KBM-7 (cell line): ENCODE data around the gene GRM2.

Experiments
- DNase-seq: peaks from one replicate; pipeline ENCODE4 v3.0.0-alpha.2; 2015
- in situ Hi-C: fragments of 300-500 bp; cut with MboI; formaldehyde crosslinking; loops from 2 replicates; pipeline ENCODE4 v1.14.3; 2020; ENCODE audit warnings: low sequenced_read_pairs, low pct_unique_long_range_greater_than_20kb, mixed read lengths

Gene GRM2

GRCh38 chr3:51679318-51679717 lies 27.6 kb upstream of the GRM2 start:
- no peak for DNase-seq
- in situ Hi-C loops: no loop called here

- in situ Hi-C loops: no loop called here
- DNase-seq: no peak
Measured at GRCh38 chr3:51679777-51680176, 27.1 kb upstream of the GRM2 start.

- in situ Hi-C loops: no loop called here
- no peak for DNase-seq
Measured at GRCh38 chr3:51680196-51680595, 26.7 kb upstream of the GRM2 start.

- DNase-seq: no peak
- in situ Hi-C loops: no loop called here
Measured at GRCh38 chr3:51680663-51681230, 26.1 kb upstream of the GRM2 start.

- in situ Hi-C loops: no loop called here
- peak; percentile 70 for DNase-seq
Measured at GRCh38 chr3:51681453-51681852, 25.4 kb upstream of the GRM2 start.

GRCh38 chr3:51682079-51682478 lies 24.8 kb upstream of the GRM2 start:
- in situ Hi-C loops: no loop called here
- DNase-seq: peak; percentile 96

- in situ Hi-C loops: no loop called here
- DNase-seq: no peak
Measured at GRCh38 chr3:51682526-51682925, 24.3 kb upstream of the GRM2 start.

GRCh38 chr3:51683566-51683965 lies 23.3 kb upstream of the GRM2 start:
- no peak for DNase-seq
- in situ Hi-C loops: no loop called here

- in situ Hi-C loops: no loop called here
- no peak for DNase-seq
Measured at GRCh38 chr3:51684971-51685751, 21.7 kb upstream of the GRM2 start.

GRCh38 chr3:51686056-51686455 lies 20.8 kb upstream of the GRM2 start:
- in situ Hi-C loops: no loop called here

GRCh38 chr3:51686512-51687215 lies 20.2 kb upstream of the GRM2 start:
- in situ Hi-C loops: no loop called here
- peak; percentile 94 for DNase-seq

More at GRCh38 chr3:51686056-51686455, 20.8 kb upstream of the GRM2 start:
- DNase-seq: no peak

GRCh38 chr3:51687431-51688205 lies 19.2 kb upstream of the GRM2 start:
- in situ Hi-C loops: no loop called here
- no peak for DNase-seq

- DNase-seq: no peak
- in situ Hi-C loops: no loop called here
Measured at GRCh38 chr3:51688206-51688600, 18.7 kb upstream of the GRM2 start.

- no peak for DNase-seq
- in situ Hi-C loops: no loop called here
Measured at GRCh38 chr3:51691021-51691420, 15.8 kb upstream of the GRM2 start.

- in situ Hi-C loops: no loop called here
- no peak for DNase-seq
Measured at GRCh38 chr3:51691949-51692348, 14.9 kb upstream of the GRM2 start.

- DNase-seq: no peak
- in situ Hi-C loops: no loop called here
Measured at GRCh38 chr3:51692980-51693395, 13.9 kb upstream of the GRM2 start.

GRCh38 chr3:51696954-51697353 lies 9.9 kb upstream of the GRM2 start:
- in situ Hi-C loops: no loop called here

GRCh38 chr3:51698209-51698608 lies 8.7 kb upstream of the GRM2 start:
- DNase-seq: no peak
- in situ Hi-C loops: no loop called here

More at GRCh38 chr3:51696954-51697353, 9.9 kb upstream of the GRM2 start:
- DNase-seq: no peak

GRCh38 chr3:51700403-51700802 lies 6.5 kb upstream of the GRM2 start:
- in situ Hi-C loops: no loop called here
- DNase-seq: no peak

- in situ Hi-C loops: no loop called here
- DNase-seq: no peak
Measured at GRCh38 chr3:51702156-51702555, 4.7 kb upstream of the GRM2 start.
